ENCODE measurements around the gene PPIL3.

PPIL3 gene

GRCh38 chr2:200839513-200839912 lies 49.4 kb downstream of the PPIL3 start:
- Histone ChIP-seq H3K79me2 (ENCODE audit: insufficient read depth, low read depth) (no peaks in the 10 kb centered on the region), H3K27ac (no peak overlapping the region), H3K36me3 (ENCODE audit: insufficient read depth) (no peaks in the 10 kb centered on the region), H4K20me1 (ENCODE audit: insufficient read depth) (no peaks in the 10 kb centered on the region), H3K27me3 (ENCODE audit: insufficient read depth, low read depth) (no peaks in the 10 kb centered on the region), H3K9ac (no peak overlapping the region), H3K4me2 (no peak overlapping the region), H3K4me3 (IDR thresholded peaks at IDR 0.05; ENCODE audit: insufficient read depth, low read depth, low read length) (no peak overlapping the region), H2AFZ (ENCODE audit: low read depth) (no peak overlapping the region), H3K4me1 (ENCODE audit: low read depth, poor library complexity, severe bottlenecking) (no peaks in the 10 kb centered on the region)
- no peak for TF ChIP-seq CTCF (conservative IDR thresholded peaks at IDR 0.05; ENCODE audit: low read depth, low read length)

GRCh38 chr2:200834701-200835100 lies 54.2 kb downstream of the PPIL3 start:
- Histone ChIP-seq H4K20me1 (ENCODE audit: insufficient read depth) (no peaks in the 10 kb centered on the region), H3K36me3 (ENCODE audit: insufficient read depth) (no peaks in the 10 kb centered on the region), H3K79me2 (ENCODE audit: insufficient read depth, low read depth) (no peaks in the 10 kb centered on the region), H3K9ac (no peak overlapping the region), H3K4me1 (ENCODE audit: low read depth, poor library complexity, severe bottlenecking) (no peaks in the 10 kb centered on the region), H3K27ac (no peak overlapping the region), H3K4me3 (IDR thresholded peaks at IDR 0.05; ENCODE audit: insufficient read depth, low read depth, low read length) (no peak overlapping the region), H3K4me2 (no peak overlapping the region), H2AFZ (ENCODE audit: low read depth) (no peak overlapping the region), H3K27me3 (ENCODE audit: insufficient read depth, low read depth) (no peaks in the 10 kb centered on the region)
- TF ChIP-seq CTCF (conservative IDR thresholded peaks at IDR 0.05; ENCODE audit: low read depth, low read length) = no peak

- Histone ChIP-seq H3K27ac (no peak overlapping the region), H3K36me3 (ENCODE audit: insufficient read depth) (no peaks in the 10 kb centered on the region), H3K9ac (no peak overlapping the region), H2AFZ (ENCODE audit: low read depth) (no peak overlapping the region), H3K4me2 (no peak overlapping the region), H3K4me3 (IDR thresholded peaks at IDR 0.05; ENCODE audit: insufficient read depth, low read depth, low read length) (no peak overlapping the region), H4K20me1 (ENCODE audit: insufficient read depth) (no peaks in the 10 kb centered on the region), H3K79me2 (ENCODE audit: insufficient read depth, low read depth) (no peaks in the 10 kb centered on the region), H3K4me1 (ENCODE audit: low read depth, poor library complexity, severe bottlenecking) (no peaks in the 10 kb centered on the region), H3K27me3 (ENCODE audit: insufficient read depth, low read depth) (no peaks in the 10 kb centered on the region)
- TF ChIP-seq CTCF (conservative IDR thresholded peaks at IDR 0.05; ENCODE audit: low read depth, low read length) = no peak
Observed at GRCh38 chr2:200829258-200829655, 59.6 kb downstream of the PPIL3 start.

DNA sequence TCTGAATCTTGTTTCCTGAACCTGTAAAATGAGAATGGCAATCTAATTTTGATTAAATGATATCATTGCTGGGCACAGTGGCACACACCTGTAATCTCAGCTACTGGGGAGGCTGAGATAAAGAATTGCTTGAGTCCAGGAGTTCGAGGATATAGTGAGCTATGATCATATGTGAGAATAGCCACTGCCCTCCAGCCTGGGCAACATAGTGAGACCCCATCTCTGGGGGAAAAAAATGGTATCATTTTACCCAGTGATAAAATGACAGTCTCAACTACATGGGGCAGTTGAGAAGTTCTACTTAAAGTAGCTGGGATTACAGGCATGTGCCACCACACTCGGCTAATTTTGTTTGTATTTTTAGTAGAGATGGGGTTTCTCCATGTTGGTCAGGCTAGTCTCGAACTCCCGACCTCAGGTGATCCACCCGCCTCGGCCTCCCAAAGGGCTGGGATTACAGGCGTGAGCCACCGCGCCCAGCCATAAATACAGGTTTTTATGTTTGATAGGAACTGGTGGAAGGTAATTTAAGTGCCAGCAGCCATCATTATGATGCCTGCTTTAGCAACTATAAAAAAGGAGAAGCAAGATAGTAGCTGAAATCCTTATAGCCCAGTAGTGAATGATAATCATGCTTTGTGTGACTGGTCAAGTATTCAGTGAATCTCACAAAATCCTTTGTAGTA lies 60.2 kb downstream of the PPIL3 start:
- Histone ChIP-seq H2AFZ (ENCODE audit: low read depth) (no peak overlapping the region), H3K9ac (no peak overlapping the region), H3K4me2 (no peak overlapping the region), H3K27ac (no peak overlapping the region), H3K36me3 (ENCODE audit: insufficient read depth) (no peaks in the 10 kb centered on the region), H4K20me1 (ENCODE audit: insufficient read depth) (no peaks in the 10 kb centered on the region), H3K79me2 (ENCODE audit: insufficient read depth, low read depth) (no peaks in the 10 kb centered on the region), H3K4me1 (ENCODE audit: low read depth, poor library complexity, severe bottlenecking) (no peaks in the 10 kb centered on the region), H3K4me3 (IDR thresholded peaks at IDR 0.05; ENCODE audit: insufficient read depth, low read depth, low read length) (no peak overlapping the region), H3K27me3 (ENCODE audit: insufficient read depth, low read depth) (no peaks in the 10 kb centered on the region)
- no peak for TF ChIP-seq CTCF (conservative IDR thresholded peaks at IDR 0.05; ENCODE audit: low read depth, low read length)

All from KMS-11 (cell line).